Neural progenitor cell (in vitro differentiated cells): ENCODE data around the gene USH1G. TPM values are rescaled to one million over a fixed set of nuclear protein-coding genes. Genes with fewer than 3 reads are reported as not detected.
A peak's percentile ranks its signal among the peaks of the same experiment; 100 is the strongest.

ENCODE experiments used
- DNase-seq: peaks from one replicate; pipeline ENCODE4 v3.0.0-alpha.2; 2016; ENCODE audit warnings: low spot score
- H2AFZ ChIP-seq: fragments of 200-600 bp; sonication (generic); replicated peaks from 2 replicates; pipeline ENCODE4 v1.6.1; 2016; ENCODE audit warnings: antibody characterized with exemption
- H3F3A ChIP-seq: fragments of 200-600 bp; sonication (generic); 2 replicates; pipeline ENCODE4 v1.6.1; 2016; ENCODE audit warnings: antibody characterized with exemption, low read depth
- H3K27ac ChIP-seq: fragments of 200-600 bp; sonication (generic); 2 replicates; pipeline ENCODE4 v1.5.1; 2016; ENCODE audit warnings: mild to moderate bottlenecking
- H3K27me3 ChIP-seq: fragments of 200-600 bp; sonication (generic); 2 replicates; pipeline ENCODE4 v1.6.1; 2016; ENCODE audit warnings: mild to moderate bottlenecking, moderate library complexity
- H3K36me3 ChIP-seq: fragments of 200-600 bp; sonication (generic); 2 replicates; pipeline ENCODE4 v1.5.1; 2016
- H3K4me1 ChIP-seq: fragments of 200-600 bp; sonication (generic); 2 replicates; pipeline ENCODE4 v1.6.1; 2016; ENCODE audit warnings: mixed run types
- H3K4me2 ChIP-seq: fragments of 200-600 bp; sonication (generic); 2 replicates; pipeline ENCODE4 v1.6.1; 2016
- H3K4me3 ChIP-seq: fragments of 200-600 bp; sonication (generic); 2 replicates; pipeline ENCODE4 v1.5.1; 2016
- H3K79me2 ChIP-seq: fragments of 200-600 bp; sonication (generic); 2 replicates; pipeline ENCODE4 v1.6.1; 2016; ENCODE audit warnings: low read depth
- H3K9ac ChIP-seq: fragments of 200-600 bp; sonication (generic); 2 replicates; pipeline ENCODE4 v1.6.1; 2016
- H3K9me3 ChIP-seq: fragments of 200-600 bp; sonication (generic); 2 replicates; pipeline ENCODE4 v1.5.1; 2016; ENCODE audit warnings: low read depth
- H4K20me1 ChIP-seq: fragments of 200-600 bp; sonication (generic); 2 replicates; pipeline ENCODE4 v1.6.1; 2016; ENCODE audit warnings: low read depth
- H3K27ac Mint-ChIP-seq: 3 replicates; pipeline ENCODE4 v1.8.0; 2021; ENCODE audit warnings: mixed read lengths
- H3K27me3 Mint-ChIP-seq: 2 replicates; pipeline ENCODE4 v1.8.0; 2022; ENCODE audit warnings: low read depth, mild to moderate bottlenecking, inconsistent platforms, moderate library complexity, mixed read lengths; ENCODE audit not compliant: insufficient read depth
- H3K36me3 Mint-ChIP-seq: 3 replicates; pipeline ENCODE4 v1.8.0; 2021; ENCODE audit warnings: mixed read lengths
- H3K4me1 Mint-ChIP-seq: 3 replicates; pipeline ENCODE4 v1.8.0; 2021; ENCODE audit warnings: mixed read lengths
- H3K4me3 Mint-ChIP-seq: 3 replicates; pipeline ENCODE4 v1.8.0; 2021; ENCODE audit warnings: mild to moderate bottlenecking, moderate library complexity, mixed read lengths
- H3K9me3 Mint-ChIP-seq: 3 replicates; pipeline ENCODE4 v1.8.0; 2020; ENCODE audit warnings: mixed read lengths
- CTCF ChIP-seq: fragments of 200-600 bp; sonication (generic); IDR thresholded peaks from 2 replicates; pipeline ENCODE4 v1.5.1; 2017; ENCODE audit warnings: antibody characterized with exemption, mild to moderate bottlenecking
- EZH2 ChIP-seq: fragments of 200-600 bp; sonication (generic); IDR thresholded peaks from 2 replicates; pipeline ENCODE4 v1.6.1; 2017; ENCODE audit warnings: antibody characterized with exemption, mild to moderate bottlenecking, moderate library complexity
- EZH2phosphoT487 ChIP-seq: fragments of 200-600 bp; sonication (generic); IDR thresholded peaks from 2 replicates; pipeline ENCODE4 v1.6.1; 2017; ENCODE audit warnings: antibody characterized with exemption
- total RNA-seq: library from RNA; depleted of rRNA; stranded (reverse); fragments of >200 nt; gene quantifications from 2 replicates; pipeline ENCODE4 v1.2.3, GENCODE V29; 2015; ENCODE audit warnings: low replicate concordance

USH1G gene
- total RNA-seq: 0.25 TPM in 1 of 2 replicates, not detected in the other

GRCh38 chr17:74922694-74923537, at the start of gene USH1G:
Gene USH1G, minus strand, starts transcription at chr17:74923255. Its CDS starts 182 bp downstream, at chr17:74923073.
- H3K4me3 Mint-ChIP-seq: peak within 1 kb of the TSS; percentile 70
- no peaks in the 10 kb centered on the region for H3K9me3 ChIP-seq
- no peaks in the 10 kb centered on the region for H3K36me3 Mint-ChIP-seq
- H3K4me2 ChIP-seq: peak within 1 kb of the TSS; percentile 87
- peaks cover 3% of the 10 kb centered on the region for H4K20me1 ChIP-seq
- H3K27ac ChIP-seq: no peak within 1 kb of the TSS
- peaks cover 66% of the 10 kb centered on the region for H3K27me3 ChIP-seq
- H3K9ac ChIP-seq: no peak within 1 kb of the TSS
- no peaks in the 10 kb centered on the region for H3K36me3 ChIP-seq
- peak within 1 kb of the TSS; percentile 49 for H3K4me3 ChIP-seq
- H3K27ac Mint-ChIP-seq: no peak within 1 kb of the TSS
- no peak for TF ChIP-seq CTCF
- no peak for TF ChIP-seq EZH2phosphoT487
- no peak for TF ChIP-seq EZH2
- peaks cover 46% of the 10 kb centered on the region for H3K27me3 Mint-ChIP-seq
- no peaks in the 10 kb centered on the region for H3K9me3 Mint-ChIP-seq
- H3F3A ChIP-seq: no peaks in the 10 kb centered on the region
- no peaks in the 10 kb centered on the region for H3K79me2 ChIP-seq
- peaks cover 13% of the 10 kb centered on the region for H3K4me1 Mint-ChIP-seq
- peak; percentile 47 for DNase-seq
- peak within 1 kb of the TSS; percentile 60 for H2AFZ ChIP-seq
- H3K4me1 ChIP-seq: peaks cover 21% of the 10 kb centered on the region

- peaks cover 32% of the 10 kb centered on the region for H3K27me3 Mint-ChIP-seq
- Histone ChIP-seq H2AFZ (peak within 1 kb of the TSS; percentile 97), H3K36me3 (no peaks in the 10 kb centered on the region), H3K4me2 (peak within 1 kb of the TSS; percentile 98), H3K9me3 (no peaks in the 10 kb centered on the region), H3K4me3 (peak within 1 kb of the TSS; percentile 85), H3K27ac (no peak within 1 kb of the TSS), H4K20me1 (no peaks in the 10 kb centered on the region), H3K79me2 (no peaks in the 10 kb centered on the region), H3F3A (peaks cover 6% of the 10 kb centered on the region), H3K27me3 (peaks cover 69% of the 10 kb centered on the region), H3K4me1 (no peaks in the 10 kb centered on the region), H3K9ac (no peak within 1 kb of the TSS)
- H3K4me3 Mint-ChIP-seq: peak within 1 kb of the TSS; percentile 84
- peaks cover 7% of the 10 kb centered on the region for H3K4me1 Mint-ChIP-seq
- no peaks in the 10 kb centered on the region for H3K36me3 Mint-ChIP-seq
- TF ChIP-seq EZH2phosphoT487 (peak; percentile 29), EZH2 (no peak)
- no peaks in the 10 kb centered on the region for H3K9me3 Mint-ChIP-seq
- peak; percentile 91 for DNase-seq
- H3K27ac Mint-ChIP-seq: no peak within 1 kb of the TSS
Observed at GRCh38 chr17:74972107-74972972, 49.3 kb upstream of the USH1G start, which contains the start of gene HID1. Gene HID1, minus strand, starts transcription at chr17:74972759. Its CDS starts 103 bp downstream, at chr17:74972656.

DNA sequence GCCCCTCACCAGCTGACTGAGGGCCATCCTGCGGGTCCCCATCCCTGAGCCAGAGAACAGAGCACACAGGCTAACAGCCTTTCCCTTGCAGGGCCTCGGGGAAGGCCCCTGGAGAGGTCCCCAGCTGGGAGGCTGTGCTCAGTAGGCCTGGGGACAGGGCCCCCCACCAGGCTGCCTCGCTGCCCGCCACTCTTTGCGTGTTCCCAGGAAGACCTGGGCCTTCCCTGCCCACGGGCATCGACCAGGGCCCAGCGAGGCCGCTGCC, 48.7 kb upstream of the USH1G start:
- Histone ChIP-seq H3K4me2 (peak overlapping the region; percentile 98), H4K20me1 (no peaks in the 10 kb centered on the region), H3K27ac (no peak overlapping the region), H3K27me3 (peaks cover 66% of the 10 kb centered on the region), H3K36me3 (no peaks in the 10 kb centered on the region), H2AFZ (peak overlapping the region; percentile 97), H3K4me3 (peak overlapping the region; percentile 85), H3F3A (peaks cover 6% of the 10 kb centered on the region), H3K4me1 (no peaks in the 10 kb centered on the region), H3K79me2 (no peaks in the 10 kb centered on the region), H3K9me3 (no peaks in the 10 kb centered on the region), H3K9ac (no peak overlapping the region)
- TF ChIP-seq EZH2phosphoT487: no peak
- TF ChIP-seq EZH2: peak; percentile 29
- Mint-ChIP-seq H3K9me3 (no peaks in the 10 kb centered on the region), H3K36me3 (no peaks in the 10 kb centered on the region), H3K4me1 (peaks cover 7% of the 10 kb centered on the region), H3K4me3 (peak overlapping the region; percentile 81), H3K27ac (no peak overlapping the region), H3K27me3 (peaks cover 30% of the 10 kb centered on the region)
- DNase-seq: no peak

DNA sequence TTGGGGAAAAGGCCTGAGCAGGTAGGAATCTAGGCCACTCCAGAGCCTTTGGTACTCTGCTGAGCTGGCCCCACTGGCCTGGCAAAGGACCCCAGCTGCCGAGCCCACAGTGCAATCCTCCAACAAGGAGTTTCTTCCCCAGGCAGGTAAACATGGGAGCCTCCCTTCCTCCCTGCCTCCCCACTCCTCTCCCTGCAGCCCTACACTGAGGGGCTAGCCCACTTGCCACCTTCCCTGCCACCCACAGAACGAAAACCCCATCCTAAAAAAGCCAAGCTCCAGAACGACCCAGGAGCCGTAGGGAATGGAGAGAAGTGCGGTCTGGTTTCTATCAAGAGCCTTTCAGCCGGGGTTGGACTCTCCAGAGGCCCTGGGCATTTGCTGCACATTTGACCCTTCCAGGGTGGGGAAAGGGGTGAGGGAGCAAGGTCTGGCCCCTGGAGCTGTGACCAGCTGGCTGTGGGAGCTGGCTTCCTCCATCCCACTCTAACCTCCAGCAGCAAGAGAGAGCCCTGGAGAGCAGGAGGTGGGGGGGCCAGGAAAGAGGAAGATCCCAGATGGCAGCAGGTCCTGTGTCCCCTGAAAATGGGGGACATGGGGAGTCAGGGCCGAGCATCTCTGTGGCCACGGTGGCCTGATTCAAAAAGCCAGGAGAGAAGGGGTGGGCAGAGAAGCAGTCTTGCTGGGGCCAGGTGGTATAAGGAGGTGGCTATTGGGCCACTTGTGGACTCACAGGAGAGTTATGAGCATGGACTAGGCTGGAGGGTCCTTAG, 48.2 kb upstream of the USH1G start:
- no peaks in the 10 kb centered on the region for H4K20me1 ChIP-seq
- no peaks in the 10 kb centered on the region for H3K36me3 Mint-ChIP-seq
- H2AFZ ChIP-seq: no peak overlapping the region
- H3K9me3 Mint-ChIP-seq: no peaks in the 10 kb centered on the region
- H3K36me3 ChIP-seq: no peaks in the 10 kb centered on the region
- H3K4me1 Mint-ChIP-seq: peaks cover 7% of the 10 kb centered on the region
- peak overlapping the region; percentile 81 for H3K4me3 Mint-ChIP-seq
- no peak for DNase-seq
- no peaks in the 10 kb centered on the region for H3K79me2 ChIP-seq
- H3K27ac Mint-ChIP-seq: no peak overlapping the region
- H3K4me1 ChIP-seq: no peaks in the 10 kb centered on the region
- H3K27ac ChIP-seq: no peak overlapping the region
- H3K4me3 ChIP-seq: peak overlapping the region; percentile 85
- TF ChIP-seq CTCF (no peak), EZH2phosphoT487 (no peak), EZH2 (no peak)
- peaks cover 64% of the 10 kb centered on the region for H3K27me3 ChIP-seq
- H3K4me2 ChIP-seq: peak overlapping the region; percentile 98
- H3K27me3 Mint-ChIP-seq: peaks cover 33% of the 10 kb centered on the region
- H3F3A ChIP-seq: peaks cover 6% of the 10 kb centered on the region
- H3K9ac ChIP-seq: no peak overlapping the region
- H3K9me3 ChIP-seq: no peaks in the 10 kb centered on the region
